CD4-positive, alpha-beta T cell treated with Interleukin-21 for 1 hour (primary cell): ENCODE data around the gene ANKS1B.
"Not testable (repeated sequence)": the region's sequence is repeated elsewhere in the genome, so short reads cannot be mapped to it uniquely, and the experiment has no call there.

Source experiments
- DNase-seq: peaks from one replicate; pipeline ENCODE4 v3.0.0-alpha.2; 2020

The ANKS1B gene

GRCh38 chr12:98837134-98837752, 1147.5 kb downstream of the ANKS1B start:
- DNase-seq, result not testable (repeated sequence)

GRCh38 chr12:98830657-98831056, 1154.1 kb downstream of the ANKS1B start:
- DNase-seq, result no peak

- DNase-seq, result no peak
Measured at GRCh38 chr12:98828802-98829600, 1155.7 kb downstream of the ANKS1B start.

- DNase-seq, result no peak
Measured at GRCh38 chr12:98823012-98823411, 1161.7 kb downstream of the ANKS1B start.

- no peak for DNase-seq
Measured at GRCh38 chr12:98821866-98822265, 1162.9 kb downstream of the ANKS1B start.

- DNase-seq, result no peak
Measured at GRCh38 chr12:98821232-98821631, 1163.5 kb downstream of the ANKS1B start.

GRCh38 chr12:98819821-98820404, 1164.8 kb downstream of the ANKS1B start:
- no peak for DNase-seq

- no peak for DNase-seq
Measured at GRCh38 chr12:98819071-98819470, 1165.7 kb downstream of the ANKS1B start.

- DNase-seq, result no peak
Measured at GRCh38 chr12:98818239-98818638, 1166.5 kb downstream of the ANKS1B start.

GRCh38 chr12:98817742-98818141, 1167.0 kb downstream of the ANKS1B start:
- DNase-seq, result no peak

GRCh38 chr12:98816720-98817119, 1168.0 kb downstream of the ANKS1B start:
- DNase-seq, result no peak

GRCh38 chr12:98814254-98814653, 1170.5 kb downstream of the ANKS1B start:
- DNase-seq, result no peak

- no peak for DNase-seq
Measured at GRCh38 chr12:98812225-98812624, 1172.5 kb downstream of the ANKS1B start.

GRCh38 chr12:98808243-98808875, 1176.4 kb downstream of the ANKS1B start:
- no peak for DNase-seq

GRCh38 chr12:98807187-98807586, 1177.5 kb downstream of the ANKS1B start:
- no peak for DNase-seq

GRCh38 chr12:98803468-98804209, 1181.1 kb downstream of the ANKS1B start:
- DNase-seq, result no peak

- DNase-seq, result no peak
Measured at GRCh38 chr12:98799822-98800221, 1184.9 kb downstream of the ANKS1B start.

GRCh38 chr12:98799146-98799810, 1185.5 kb downstream of the ANKS1B start:
- DNase-seq, result no peak

GRCh38 chr12:98797200-98797599, 1187.5 kb downstream of the ANKS1B start:
- no peak for DNase-seq

- no peak for DNase-seq
Measured at GRCh38 chr12:98796745-98797144, 1188.0 kb downstream of the ANKS1B start.

- no peak for DNase-seq
Measured at GRCh38 chr12:98793121-98793520, 1191.6 kb downstream of the ANKS1B start.

- DNase-seq, result no peak
Measured at GRCh38 chr12:98791406-98791805, 1193.3 kb downstream of the ANKS1B start.
